Suppressor macrophage treated with lipopolysaccharide for 1 hour (primary cell): Measurements from ENCODE around the gene GNG2.
A peak's percentile ranks its signal among the peaks of the same experiment; 100 is the strongest.

Experiments
- DNase-seq, 3 donors: peaks; one replicate each; pipeline ENCODE4 v3.0.0-alpha.2; 2020 to 2022

The GNG2 gene

DNA sequence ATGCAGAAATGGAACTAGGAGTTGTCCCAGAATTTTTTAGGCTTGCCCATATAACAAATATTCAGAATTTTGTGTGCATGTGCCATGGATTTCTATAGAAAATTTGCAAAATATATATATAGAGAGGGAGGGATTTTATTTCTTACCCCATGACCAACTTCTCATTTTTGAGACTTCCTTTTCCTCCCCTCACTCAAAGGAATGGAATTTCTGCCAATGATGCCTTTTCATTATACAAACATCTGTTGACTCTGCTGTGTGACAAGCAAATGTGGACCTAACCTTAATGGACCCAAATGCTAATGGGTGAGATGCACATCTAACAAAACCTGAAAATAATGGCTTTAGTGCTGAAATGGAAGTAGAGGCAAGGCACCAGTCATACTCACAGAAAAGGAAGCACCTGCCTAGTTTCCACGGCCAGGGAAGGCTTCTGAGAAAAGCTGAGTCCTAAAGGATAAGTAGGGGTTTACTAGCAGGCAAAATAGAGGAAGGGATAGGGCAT is 3.6 kb upstream of the GNG2 start:
- peak in 2 of 3 donors; percentile 47 to 49 for DNase-seq

DNA sequence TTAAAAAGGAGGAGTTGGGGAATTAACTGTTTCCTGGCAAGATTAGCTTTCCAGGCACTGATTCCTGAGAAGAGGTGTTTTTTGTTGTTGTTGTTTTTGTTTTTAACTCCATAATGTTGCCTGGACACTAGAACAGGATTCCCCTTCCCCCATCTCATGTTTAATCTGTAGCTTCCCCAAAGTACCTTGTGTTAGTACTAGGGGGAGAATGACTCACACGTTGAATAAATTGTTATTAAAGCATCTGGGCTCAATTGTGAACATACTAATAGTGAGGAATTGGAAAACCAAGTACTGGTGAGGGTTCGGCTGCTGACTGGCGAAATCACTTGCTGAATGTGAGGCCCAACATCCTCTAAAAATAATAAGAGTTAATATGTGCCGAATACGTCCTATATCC is 1.3 kb upstream of the GNG2 start:
- DNase-seq = peak in 1 of 3 donors; percentile 29

DNA sequence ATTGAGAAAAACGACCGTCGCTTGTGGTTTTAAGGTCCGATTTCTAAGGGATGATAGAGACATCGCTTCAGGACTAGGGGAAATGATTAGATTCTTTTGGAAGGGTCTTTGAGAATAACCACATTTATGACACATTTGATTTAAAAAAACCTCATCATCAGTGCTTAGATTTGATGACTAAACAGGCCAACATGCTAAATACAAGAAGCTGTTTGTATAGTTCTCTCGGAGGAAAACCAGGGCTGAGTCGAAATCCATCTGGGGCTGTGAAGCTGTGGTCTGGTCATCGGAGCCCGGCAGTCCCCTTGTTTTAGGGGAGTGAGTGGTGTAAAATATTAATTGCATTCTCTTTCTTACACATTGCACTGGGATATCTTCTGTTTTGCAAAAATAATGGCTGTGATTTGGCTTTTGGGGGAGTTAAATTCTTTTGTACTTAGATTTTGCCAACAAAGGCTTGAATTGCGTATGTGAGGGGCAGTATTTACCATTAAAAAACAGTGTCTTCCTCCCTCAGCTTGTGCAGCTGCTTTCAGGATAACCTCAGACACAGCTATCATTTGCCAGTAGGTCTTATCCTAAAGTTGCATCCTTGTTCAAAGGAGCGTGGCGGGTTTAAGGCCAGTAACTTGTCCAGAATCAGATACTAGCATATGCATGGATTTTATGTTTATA is 550 bp downstream of the GNG2 start:
- peak; percentile 33 to 66 (median 55) for DNase-seq

DNA sequence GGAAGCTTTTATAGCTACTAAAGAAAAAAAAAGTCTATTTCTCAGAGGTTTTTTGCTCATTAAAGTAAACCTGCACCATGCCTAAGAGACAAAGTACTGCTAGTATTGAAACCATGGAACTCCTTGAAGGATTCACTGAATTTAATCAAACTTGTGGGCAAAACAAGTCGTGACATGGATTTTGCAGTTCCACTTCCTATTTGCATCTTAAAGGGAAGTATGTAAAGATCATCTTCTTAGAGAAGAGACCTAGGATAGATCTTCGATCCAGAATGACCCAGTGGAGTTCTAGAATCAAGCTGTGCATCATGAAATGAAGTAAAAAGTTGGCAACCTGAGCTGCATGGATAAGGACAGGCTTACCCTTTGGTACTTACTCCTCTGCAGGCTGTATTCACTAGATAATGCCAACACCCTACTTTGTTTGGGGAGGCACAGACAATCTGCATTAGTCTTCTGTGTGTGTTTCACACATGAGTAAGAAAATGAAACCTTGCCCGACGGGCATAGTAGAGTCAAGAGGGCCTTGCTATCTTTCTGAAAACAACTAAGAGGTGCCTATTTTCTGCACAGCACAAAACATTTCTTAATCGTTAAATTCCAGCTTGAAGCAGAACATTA is 1.9 kb downstream of the GNG2 start:
- DNase-seq = peak in 2 of 3 donors; percentile 50 to 53

DNA sequence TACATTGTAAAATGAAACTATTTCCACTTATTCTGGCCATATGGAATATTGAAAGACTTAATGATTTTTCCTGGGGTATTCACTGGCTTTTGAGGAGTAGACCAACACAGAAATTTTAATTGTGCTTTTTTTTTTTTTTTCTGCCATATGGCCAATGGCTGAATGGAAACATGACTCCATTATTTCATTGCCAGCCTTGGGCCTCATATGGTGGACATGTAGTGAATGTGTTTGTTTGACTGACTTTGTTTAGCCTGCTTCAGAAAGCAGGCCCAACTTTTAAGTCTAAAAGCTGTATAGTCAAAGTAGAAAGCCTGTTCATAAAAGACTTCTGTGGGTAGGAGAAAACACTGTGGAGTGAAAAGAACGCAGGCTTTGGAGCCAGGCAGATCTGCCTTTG is 2.4 kb downstream of the GNG2 start:
- no peak for DNase-seq

DNA sequence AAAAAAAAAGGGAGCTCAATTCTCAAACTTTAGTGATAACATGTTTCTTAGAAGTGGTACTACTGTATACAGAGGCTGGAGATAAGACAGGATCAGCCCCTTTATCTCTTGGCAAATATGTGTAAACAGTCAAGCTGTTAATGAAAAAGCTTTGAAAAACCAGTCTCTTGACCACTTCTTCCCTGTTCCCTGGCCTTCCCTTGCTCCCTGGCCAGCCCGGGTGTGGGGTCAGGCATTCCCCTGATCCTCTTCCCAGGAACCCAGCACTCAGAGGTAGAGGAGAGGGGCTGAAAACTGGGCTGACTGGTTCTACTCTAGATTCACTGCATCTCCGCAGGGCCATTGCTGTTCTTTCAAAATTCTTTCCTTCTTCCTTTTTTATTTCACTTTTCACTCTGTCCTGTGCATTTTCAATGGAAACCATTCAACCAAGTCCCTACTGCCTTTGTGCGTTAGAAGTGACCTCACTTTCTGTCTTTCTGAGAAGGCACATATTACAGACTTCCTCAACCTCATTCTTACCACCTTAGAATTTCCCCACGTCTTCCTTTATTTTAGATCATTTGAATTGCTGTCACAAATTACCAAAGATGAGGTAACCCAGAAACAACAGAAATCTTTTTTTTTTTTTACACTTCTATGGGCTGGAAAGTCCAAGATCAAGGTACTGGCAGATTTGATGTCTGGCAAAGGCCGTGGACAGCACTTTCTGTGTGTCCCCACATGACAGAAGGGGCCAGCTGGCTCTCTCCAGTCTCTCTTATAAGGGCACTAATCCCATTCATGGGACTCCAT is 5.7 kb downstream of the GNG2 start:
- DNase-seq = peak; percentile 45 to 86 (median 72)

DNA sequence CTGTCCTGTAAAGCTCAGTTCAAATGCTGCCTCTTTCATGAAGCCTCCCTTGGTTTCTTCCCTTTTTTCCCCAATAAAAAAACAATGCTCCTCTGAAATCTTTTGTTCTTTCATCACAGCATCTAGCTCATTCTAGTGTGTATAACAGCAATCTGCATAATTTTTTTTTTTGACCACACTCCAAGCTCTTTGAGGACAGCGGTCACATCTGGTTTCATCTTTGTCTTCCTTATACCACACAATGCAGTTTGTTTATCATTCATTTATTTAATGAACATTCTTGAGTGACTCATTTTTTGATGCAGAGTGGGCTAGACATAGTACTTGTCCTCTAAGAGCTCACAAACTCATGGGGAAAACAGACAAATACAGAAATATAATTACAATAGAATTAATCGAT is 7.3 kb downstream of the GNG2 start:
- peak in 1 of 3 donors; percentile 44 for DNase-seq

DNA sequence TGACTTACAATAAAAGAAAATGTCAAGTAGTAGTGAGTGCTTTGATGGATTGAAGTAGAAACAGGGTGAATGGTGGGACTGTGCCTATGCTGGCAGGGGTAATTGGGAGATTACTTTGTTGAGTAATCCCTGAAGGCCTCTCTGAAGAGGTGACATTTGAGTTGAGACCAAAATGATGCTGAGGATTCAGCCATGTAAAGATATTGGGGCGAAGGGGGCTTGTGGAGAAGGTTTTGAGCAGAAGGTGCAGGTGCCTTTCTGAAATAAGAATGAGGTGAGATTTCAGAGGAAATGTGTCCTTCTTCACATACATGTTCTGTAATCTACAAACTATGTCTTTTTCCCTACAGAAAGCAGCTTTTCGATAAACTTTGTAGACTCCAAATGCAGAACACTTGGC is 8.0 kb downstream of the GNG2 start:
- no peak for DNase-seq

DNA sequence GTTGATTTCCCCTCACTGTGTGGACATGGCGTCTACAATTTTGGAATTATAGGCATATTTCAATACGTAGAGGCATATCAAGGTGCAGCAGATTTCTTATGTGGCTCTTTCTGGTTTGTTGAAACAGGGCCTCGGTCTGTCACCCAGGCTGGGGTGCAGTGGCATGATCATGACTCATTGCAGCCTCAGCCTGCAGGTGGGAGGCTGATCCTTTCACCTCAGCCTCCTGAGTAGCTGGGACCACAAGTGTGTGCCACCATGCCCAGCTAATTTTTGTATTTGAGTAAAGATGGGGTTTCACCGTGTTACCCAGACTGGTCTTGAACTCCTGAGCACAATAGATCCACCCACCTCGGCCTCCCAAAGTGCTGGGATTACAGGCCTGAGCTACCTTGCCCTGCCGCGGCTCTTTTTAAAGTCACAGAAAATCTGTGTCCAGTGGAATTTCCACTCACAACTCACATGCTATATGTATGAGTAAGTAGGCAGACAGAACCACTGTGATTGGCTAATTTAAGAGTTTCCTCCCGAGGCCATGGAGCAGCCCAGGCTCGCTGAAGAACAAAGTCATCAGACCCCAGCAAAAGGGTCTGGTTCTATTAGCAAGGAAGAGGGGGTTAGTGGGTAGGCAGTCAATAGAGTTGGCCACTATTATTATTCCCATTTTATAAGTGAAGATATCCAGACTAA is 9.1 kb downstream of the GNG2 start:
- peak; percentile 47 to 86 (median 70) for DNase-seq

DNA sequence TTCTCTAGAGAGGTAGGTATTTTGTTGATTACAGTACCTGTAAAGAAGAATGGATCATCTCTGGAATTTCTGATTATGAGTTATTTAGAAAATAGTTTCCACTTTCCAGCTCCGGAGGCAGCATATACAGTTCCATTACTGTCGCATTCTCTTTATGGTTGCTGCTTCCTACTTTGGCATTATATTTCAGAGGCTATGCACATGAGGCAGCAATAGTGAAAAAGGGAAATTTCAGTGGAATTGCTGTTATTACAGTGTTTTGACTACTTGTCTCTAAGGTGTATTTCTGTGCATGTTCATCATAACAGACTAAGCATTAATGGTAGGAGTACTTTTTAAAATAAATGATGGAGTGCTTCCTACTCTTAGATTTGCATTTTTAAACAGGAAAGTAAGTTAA is 10.2 kb downstream of the GNG2 start:
- peak; percentile 34 to 75 (median 61) for DNase-seq

DNA sequence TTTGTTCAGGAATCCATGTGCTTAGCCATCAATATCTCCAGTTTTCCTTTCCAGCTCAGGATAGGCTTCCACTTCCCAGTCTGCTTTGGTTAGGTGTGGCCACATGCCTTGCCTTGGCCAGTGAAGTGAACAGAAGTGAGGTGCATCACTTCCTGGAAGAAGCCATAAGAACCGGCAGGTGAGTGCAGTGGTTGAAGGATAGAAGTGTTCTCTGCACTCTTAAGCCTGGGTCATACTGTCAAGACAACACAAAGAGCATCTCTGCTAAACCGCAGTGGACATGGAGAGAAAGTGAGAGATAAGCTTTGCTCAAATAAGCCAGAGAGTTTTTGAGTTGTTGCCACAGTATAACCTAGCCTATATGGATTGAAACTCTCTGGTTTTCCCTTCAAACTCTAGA is 11.4 kb downstream of the GNG2 start:
- DNase-seq = no peak

DNA sequence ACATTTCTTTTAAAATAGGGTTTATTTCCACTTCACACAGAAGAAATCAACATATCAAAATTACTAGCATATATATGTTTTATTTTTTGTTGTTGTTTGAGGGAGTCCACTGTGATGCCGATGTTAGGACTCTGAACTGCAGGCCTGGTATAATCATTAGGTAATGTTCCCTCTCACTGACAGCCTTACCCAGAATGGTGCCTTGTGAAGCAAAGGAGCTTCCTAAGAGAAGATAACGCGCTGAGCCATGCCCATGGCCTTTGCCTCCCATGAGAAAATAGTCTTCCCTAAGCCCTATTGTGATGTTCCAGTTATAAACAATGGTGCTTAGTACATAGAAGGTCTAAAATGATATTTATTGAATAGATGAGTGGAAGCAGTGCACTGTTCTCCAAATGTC is 12.0 kb downstream of the GNG2 start:
- no peak for DNase-seq

DNA sequence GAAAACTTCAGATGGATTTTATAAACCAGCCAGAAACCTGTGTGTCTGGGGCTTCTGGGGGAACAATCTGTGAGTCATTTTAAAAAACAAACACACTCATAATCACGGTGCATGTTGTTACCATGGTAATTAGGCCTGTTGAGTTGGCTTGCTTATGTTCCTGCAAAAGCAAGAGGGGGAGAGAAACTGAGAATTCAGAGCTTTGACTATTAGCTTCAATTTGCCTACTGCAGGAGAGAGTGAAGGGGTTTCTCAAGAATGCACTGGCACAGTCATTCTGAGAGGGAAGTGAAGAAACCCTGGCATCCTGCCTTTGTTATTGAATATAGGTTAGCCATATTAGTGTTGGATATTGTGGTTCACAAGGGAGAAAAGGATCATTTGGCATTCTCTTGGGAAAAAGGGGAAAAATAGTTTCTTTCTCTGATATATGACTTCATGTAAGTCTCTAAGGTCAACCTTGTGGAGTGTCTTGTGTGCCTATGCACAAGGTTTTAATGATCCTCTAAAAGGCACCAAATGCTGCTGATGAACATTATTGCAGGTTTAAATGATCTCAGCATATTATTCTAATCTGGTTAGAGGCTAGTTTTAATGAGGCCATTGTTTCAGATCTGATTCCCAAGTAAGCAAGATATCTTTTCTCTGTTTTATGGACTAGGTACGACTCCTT is 12.9 kb downstream of the GNG2 start:
- DNase-seq = peak; percentile 53 to 87 (median 74)

DNA sequence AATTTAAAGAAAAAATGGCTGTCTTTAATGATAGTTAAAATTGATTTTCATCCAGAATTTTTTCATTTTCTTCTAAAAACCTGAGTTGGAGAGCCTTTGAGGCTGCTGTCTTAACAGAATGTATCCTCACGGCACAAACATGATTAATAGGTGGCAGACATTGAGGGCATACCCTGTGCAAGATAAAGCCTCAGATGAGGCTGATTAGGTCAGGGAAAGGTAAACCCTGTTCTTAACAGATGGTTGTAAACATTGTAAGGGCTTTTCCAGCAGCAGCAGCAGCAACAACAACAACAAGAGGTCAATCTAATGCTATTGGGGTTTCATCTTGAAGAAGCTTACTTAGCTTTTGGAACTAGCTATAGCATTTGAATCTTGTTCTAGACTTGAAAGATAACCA is 17.4 kb downstream of the GNG2 start:
- DNase-seq = no peak

DNA sequence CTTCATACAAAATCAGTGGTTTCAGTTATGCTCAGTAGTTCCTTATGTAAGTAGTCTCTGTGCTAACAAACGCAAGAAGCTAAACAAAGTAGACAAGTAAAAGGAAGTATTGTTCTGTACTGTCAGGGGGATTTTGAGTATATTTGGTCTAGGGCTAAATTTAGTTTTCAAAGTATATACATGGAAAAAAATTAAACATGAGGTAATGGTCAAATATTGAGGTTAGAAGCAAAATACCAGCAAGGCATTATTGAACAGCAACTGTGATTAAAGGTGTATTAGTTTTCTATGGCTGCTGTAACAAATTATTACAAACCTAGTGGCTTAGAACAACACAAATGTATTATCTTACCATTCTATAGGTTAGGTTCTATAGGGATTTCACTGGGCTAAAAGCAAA is 18.8 kb downstream of the GNG2 start:
- DNase-seq = peak; percentile 19 to 44 (median 37)

DNA sequence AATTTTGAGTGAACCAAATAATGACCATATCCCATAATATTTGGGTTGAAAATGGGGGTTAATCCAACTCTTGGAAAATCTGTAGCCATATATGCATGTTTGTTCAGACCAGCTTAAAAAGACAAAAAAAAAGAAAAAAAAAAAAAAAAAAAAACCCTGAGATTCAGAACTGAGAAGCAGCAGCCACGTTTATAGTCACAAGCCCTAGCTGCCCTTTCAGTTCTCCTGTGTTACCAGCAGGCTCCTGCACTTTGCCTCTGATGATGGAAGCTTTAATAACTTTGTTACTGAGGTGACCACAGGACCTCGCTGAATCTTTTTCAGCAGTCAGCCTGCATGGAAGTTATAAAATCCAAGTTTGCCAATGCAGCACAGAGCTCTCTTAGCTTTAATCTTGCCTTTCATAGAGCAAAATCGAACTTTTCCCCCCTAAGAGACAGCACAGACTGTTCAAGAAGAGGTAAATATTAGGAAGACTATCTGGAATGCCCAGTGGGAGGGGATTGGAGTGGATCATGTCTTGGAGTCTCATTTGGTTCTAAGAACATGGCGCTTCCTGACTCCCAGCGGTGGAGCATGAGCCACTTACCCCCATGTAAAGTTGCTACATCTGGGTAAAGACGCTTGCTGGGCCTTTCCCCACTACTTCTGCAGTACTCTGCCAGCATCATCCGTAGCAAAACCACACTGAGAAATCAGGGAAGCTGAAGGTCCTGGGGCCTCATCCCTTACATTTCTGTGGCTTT is 20.6 kb downstream of the GNG2 start:
- peak; percentile 28 to 73 (median 59) for DNase-seq

DNA sequence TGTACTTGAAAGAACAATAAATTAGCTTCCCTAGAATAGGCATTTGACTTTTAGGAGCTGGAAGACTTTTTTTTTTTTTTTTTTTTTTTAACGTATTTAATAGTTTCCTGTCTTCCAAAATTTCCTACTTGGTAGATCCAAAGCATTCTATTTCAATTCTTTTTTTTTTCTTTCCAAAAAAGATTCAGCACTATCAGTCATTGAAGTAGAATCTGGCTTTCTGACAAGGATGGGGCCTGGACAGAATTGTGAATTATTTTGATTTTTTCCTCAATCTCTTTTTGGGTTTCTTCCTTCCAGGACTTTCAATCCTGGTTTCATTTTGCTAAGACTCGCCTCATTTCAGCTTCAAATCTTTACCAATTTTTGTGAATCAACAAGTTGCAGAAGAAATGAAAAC is 21.2 kb downstream of the GNG2 start:
- DNase-seq = no peak

DNA sequence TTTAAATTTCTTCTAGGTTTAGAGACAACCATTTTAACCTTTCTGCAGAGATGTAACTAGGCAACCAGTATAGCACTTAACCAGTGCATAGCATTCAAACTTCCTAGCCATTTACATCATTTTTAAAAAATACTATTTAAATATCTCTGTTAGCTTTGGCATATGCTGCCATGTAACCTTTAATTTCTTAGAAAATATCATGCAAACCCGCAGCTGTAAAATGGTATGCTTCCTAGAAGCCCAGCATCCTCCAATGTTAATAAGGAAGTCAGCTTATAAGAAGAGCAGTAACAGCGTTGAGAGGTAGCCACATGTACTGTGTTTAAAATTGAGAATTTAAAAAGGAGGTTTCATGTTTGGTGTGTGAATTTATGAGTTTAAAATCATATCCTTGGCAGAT is 22.8 kb downstream of the GNG2 start:
- no peak for DNase-seq

DNA sequence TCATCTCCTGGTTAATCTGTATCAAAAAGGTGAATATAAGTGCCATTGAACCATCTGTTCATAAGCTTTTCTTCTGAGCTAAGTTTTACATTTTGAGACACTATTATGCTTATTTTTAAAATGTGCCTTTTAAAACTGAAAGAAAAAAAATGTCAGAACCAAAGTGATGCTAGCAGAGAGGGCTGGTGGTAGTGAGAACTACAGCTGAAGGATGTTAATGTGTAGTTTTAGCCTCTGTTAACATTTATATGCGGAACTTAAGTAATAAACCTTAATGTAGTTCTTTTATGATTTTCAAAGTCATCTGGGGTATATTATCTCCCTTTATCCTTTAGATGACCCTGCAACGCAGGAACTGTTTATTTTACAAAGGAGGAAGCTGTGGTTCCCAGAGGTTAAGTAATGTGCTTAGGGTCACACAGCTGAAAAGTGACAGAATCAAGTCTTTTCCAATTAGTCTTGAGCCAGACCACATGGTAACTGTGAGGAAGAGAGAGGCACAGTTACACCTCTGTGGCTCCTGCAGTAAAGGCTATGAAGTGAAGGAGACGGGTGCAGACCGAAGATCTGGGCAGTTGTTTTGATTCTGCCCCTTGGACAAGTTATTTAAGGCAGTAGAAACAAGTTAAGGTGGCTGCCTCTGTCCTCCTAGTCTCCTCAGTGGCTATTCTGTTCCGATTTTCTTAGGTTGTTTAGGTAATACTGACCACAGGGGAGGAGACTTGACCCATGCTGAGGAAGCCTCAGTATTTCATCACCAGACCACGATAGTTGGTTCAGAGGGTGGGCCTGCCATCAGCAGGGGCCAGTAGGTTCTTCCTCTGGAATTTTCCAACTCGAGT is 23.9 kb downstream of the GNG2 start:
- peak; percentile 44 to 75 (median 70) for DNase-seq

DNA sequence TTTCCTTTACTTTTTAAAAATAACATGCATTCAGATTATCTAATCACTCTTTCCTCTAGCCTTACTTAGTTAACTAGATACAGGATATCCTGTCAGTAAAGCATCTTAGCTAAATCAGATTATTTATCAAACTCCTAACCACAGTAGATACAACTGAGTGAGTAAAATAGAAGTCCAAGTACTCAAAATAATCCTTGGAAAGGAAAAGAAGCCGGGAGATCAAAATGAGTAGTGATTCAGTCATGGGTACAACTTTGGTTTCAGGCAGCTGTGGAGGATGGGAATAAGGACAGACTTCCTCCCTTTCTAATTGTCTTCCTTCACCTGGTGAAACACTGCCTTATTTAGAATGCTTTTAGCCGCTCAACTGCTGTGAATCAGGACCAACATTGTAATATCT is 29.4 kb downstream of the GNG2 start:
- DNase-seq = no peak

DNA sequence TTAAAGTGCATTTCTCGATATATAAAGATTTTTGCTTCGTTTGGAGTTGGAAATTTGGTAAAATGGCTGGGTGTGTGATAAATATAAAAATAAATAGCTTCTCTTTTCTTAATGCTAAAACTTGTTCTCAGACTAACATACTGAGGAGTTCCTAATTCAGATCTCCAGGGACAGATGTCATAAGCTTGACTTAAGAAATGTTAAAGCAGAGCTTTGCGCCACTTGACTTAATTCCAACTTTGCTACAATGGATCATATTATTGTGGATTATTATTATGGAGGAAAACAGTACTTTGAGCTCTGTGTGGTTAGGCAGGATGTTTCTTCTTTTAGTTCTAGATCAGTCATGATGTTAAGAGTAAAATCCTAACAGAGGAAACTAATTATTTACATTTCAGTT is 33.8 kb downstream of the GNG2 start:
- DNase-seq = no peak
